LoVo (cell line): Measurements from ENCODE around the gene MCTP1.

ENCODE experiments used
- DNase-seq: peaks from one replicate; pipeline ENCODE4 v3.0.0-alpha.2; 2016; ENCODE audit warnings: low spot score

The MCTP1 gene

DNA sequence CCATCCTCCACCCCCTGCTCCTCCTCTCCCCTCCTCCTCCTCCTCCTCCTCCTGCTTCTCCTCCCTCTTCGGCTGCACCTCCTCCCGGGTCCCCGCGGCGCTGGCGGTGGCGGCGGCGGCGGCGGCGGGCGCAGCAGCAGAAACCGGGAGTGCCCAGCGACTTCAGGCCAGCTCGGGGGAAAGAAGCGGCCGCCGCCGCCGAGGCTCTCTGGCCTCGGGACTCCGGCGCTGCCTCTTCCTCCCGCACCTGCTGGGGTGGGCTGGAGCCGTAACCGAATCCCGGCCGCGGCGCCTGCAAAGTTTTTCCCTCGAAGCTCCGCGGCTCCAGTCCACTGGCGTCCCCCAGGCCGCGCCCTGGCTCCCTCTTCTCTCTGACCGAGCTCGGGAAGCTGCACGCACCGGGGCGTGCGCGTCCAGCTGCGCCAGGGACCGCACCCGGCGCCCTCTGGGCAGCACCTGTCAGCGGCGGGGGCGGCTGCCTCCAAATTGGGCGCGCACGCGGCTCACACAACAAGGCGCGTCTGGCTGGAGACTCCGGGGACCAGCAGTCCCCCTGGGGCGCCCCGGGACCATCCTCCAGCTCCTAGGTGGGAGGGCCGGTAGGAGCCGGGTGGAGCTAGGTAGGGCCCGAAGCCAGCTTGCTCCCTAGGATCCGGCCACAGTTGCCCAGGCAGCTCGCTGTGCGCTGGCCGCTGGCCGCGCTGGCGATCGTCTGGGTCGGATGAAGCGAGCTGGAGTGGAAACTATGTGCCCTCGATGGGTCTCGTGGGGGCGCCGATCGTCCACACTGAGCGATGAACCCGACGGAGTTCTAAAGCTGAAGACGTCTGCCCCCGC lies at the start of gene MCTP1:
TSS of gene MCTP1 (minus strand) at position 523 of the 837 bp plus-strand sequence.
- peak; percentile 28 for DNase-seq

- no peak for DNase-seq
Observed at GRCh38 chr5:95332158-95332557, 47.3 kb upstream of the MCTP1 start.

GRCh38 chr5:95331358-95331757 lies 46.5 kb upstream of the MCTP1 start:
- DNase-seq: no peak

DNA sequence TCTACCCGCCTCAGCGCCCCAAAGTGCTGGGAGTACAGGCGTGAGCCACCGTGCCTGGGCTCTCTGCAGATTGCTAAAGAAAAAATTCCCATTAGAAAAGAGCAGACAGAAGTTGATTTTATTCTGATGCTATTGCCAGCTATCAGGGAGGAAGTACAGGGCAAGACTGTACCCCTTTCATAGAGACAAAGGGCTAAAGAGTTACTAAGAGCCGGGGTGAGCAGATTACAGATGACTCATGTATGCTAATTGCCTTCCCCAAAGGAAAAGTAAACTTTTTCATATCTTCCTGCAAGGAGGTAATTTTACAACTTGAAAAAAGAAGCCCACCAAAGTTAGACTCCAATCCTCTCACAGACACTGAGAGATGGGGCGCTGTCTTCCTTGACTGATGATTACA lies 42.3 kb upstream of the MCTP1 start:
- no peak for DNase-seq

GRCh38 chr5:95317687-95318086 lies 32.8 kb upstream of the MCTP1 start:
- no peak for DNase-seq

DNA sequence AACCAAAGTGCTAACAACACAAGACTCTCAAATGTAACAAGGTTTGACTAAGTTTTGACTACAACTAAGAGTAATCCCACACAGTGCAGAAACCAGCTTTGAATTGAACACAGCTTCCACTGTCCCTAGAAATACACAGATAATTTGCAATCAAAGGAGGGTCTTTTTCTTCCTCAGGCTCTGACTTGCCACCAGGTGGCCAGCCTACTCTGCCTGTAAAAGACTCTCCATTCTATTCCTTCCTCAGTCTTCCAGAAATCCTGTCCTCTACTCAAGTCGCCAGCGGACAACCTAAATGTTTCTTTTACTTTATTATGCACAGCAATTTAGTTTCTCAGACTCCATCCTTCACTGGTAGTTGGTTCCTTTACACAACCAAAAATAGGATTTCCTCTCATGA lies 32.2 kb upstream of the MCTP1 start:
- no peak for DNase-seq

- no peak for DNase-seq
Observed at GRCh38 chr5:95304711-95305110, 19.8 kb upstream of the MCTP1 start.

GRCh38 chr5:95298651-95299050 lies 13.8 kb upstream of the MCTP1 start:
- no peak for DNase-seq

DNA sequence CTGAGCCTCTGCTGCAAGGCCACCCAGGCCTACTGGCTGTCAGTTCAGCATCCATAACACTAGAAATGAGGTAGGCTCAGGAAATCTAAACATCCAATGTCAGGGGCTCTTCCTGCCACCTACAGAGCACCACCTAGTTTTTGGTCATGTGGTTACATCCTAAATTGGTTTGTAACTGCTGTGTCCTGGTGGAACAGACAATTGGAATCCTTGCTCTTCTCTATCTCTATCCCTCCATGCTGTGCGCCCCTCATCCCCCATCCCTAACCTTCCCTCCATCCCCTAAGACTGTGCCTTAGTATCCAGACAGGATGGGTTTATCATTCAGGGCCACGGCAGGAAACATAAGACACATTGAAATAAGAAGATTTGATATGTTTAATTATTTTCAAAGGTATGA lies 11.4 kb upstream of the MCTP1 start:
- DNase-seq: no peak

GRCh38 chr5:95285409-95285755 lies 488 bp upstream of the MCTP1 start:
- DNase-seq: no peak

DNA sequence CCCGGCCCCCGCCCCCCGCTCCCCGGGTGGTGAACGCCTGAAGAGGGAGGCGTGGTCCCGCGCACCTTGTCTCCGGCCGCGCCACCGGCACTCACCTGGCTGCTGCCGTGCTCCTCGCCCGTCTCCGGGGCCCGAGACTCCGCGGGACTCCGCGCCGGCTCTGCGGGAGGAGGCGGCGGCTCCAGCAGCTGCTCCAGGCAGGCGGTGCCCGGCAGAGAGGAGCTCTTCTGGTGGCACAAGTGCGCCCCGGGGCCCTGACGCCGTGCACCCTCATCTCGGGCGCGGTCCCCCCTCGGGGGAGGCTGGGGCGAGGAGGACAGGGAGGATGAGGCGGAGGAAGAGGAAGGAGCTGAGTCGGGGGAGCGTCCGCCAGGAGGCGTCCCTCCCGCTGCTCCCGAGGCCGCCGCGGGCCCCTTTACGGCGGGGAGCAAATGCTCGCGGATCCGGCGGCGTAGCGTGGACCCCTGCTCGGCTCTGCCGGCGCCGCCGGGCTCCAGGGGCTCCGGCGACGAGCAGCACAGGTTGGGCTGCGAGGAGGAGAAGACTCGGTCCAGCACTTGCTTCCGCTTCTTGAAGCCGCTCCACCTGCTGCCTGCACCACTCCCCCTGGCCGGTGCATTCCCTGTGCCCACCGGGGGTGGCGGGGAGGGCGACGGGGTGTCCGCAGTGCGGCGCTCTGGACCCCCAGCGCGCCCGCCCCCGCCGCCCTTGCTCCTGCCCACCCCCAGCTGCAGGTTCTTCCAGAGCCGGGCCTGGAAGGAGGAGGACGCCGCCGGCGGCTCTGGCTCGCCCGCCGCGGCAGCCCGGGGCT lies 928 bp downstream of the MCTP1 start:
- DNase-seq: peak; percentile 48

DNA sequence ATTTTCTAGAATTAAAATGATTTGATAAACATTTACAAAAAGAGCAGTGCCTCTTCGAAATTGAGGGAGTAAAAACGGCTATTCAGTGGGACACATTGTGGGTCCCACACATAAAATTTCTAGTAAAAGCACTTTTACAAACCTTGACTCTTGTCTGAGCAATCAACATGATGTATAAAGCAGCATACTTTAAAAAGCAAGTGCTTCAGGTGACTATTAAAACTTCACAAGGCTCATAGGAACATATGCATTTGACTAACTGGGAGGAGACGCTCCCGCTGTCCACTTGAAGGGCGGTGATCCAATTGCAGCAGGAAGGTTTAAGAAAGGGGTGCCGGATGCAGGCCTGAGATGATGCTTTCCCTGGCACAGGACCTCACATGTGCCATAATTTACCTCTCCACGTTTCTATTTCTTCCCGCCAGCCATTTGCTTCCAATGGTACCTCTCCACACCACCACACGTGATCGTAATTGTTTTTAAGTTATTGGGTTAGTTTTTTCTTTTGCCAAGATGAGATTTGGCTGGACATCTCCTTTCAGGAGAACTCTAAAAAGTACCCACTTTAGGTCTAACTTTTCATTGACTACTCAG lies 1.8 kb downstream of the MCTP1 start:
- no peak for DNase-seq

GRCh38 chr5:95281226-95281625 lies 3.7 kb downstream of the MCTP1 start:
- DNase-seq: no peak

GRCh38 chr5:95280401-95281095 lies 4.3 kb downstream of the MCTP1 start:
- no peak for DNase-seq

GRCh38 chr5:95274011-95274410 lies 10.9 kb downstream of the MCTP1 start:
- DNase-seq: no peak

DNA sequence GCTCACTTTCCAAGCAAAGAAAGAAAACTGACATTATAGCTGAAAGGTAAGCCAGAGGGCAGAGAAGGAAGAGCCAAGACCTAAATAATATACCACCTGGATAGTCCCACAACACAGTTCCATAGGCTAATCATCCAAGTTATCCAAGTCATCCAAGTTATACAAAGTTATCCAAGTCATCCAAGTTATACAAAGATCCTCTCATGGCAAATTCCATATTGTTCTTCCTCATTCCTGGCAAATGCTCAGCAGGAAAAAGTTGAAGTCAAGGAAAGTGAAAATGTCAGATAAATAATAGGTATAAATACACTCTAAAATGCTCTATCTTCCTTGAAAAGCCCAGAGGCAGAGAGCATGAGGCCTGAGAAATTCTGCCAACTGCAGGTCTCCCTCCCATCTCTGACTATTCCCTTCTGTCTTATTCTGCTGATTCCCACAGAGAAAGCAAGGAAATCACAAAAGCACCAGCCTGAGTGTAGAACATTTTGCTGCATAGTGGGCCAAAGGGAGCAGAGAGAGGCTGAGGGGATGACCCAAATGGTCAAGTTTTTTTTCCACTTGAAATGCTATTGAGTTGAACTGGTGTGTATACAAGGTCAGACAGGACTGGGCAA lies 12.5 kb downstream of the MCTP1 start:
- DNase-seq: no peak

- DNase-seq: no peak
Observed at GRCh38 chr5:95262933-95263660, 21.8 kb downstream of the MCTP1 start.

GRCh38 chr5:95261437-95262175 lies 23.3 kb downstream of the MCTP1 start:
- no peak for DNase-seq

GRCh38 chr5:95256991-95257390 lies 27.9 kb downstream of the MCTP1 start:
- no peak for DNase-seq

- no peak for DNase-seq
Observed at GRCh38 chr5:95256446-95256845, 28.4 kb downstream of the MCTP1 start.

DNA sequence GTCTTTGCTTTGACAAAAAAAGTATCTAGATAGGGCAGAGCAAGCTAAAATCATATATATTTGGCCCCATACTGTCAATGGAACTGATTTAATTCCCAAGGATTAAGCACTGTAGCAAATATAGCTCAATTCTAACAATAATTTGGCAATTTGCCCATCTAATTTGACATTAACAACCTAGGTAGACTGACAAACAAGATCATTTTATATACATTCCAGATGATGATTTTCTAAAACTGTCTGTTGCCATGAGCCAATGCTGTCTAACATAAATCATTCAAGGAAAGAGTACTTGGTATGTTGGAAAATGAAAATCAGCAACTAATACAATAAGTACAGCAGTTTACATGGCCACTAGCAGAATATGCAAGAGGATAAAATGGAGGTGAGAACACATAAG lies 32.1 kb downstream of the MCTP1 start:
- DNase-seq: no peak
